ENCODE results near the gene DCANP1. TPM values are rescaled to one million over a fixed set of nuclear protein-coding genes. Genes with fewer than 3 reads are reported as not detected.

Gene DCANP1
- total and polyA plus RNA-seq, 3 donors from 2014 or later = not detected

DNA sequence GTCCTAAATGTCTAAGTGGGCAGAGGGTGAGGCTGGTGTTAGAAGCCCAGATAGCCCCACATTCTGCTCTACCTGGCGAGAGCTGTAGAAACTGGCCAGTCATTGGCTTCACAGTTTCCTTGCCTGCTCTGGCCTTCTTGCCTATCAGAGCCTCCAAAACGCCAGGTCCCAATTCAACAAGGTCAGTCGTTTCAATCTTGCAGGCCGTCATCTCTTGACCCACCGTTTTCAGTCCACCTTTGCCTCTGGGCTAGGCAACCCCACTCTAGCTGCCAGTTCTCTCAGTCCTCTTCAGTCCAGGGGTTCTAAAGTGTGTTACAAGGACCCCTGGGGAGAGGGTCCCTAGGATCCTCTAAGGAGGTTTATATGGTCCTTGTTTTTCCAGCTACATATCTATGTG, 25.0 kb upstream of the DCANP1 start:
- Histone ChIP-seq H3K4me1 (no peaks in the 10 kb centered on the region), H3K27me3 (no peaks in the 10 kb centered on the region), H3K9me3 (no peaks in the 10 kb centered on the region), H3K27ac (no peak overlapping the region), H3K36me3 (ENCODE audit: low read depth, missing control alignments) (no peaks in the 10 kb centered on the region), H3K4me3 (no peak overlapping the region)
- intact Hi-C loops (cut with DNase I; ENCODE audit: low total_unique reads) = no loop called here
- TF ChIP-seq POLR2A (IDR thresholded peaks at IDR 0.05) = no peak
- TF ChIP-seq, protein P1, sequence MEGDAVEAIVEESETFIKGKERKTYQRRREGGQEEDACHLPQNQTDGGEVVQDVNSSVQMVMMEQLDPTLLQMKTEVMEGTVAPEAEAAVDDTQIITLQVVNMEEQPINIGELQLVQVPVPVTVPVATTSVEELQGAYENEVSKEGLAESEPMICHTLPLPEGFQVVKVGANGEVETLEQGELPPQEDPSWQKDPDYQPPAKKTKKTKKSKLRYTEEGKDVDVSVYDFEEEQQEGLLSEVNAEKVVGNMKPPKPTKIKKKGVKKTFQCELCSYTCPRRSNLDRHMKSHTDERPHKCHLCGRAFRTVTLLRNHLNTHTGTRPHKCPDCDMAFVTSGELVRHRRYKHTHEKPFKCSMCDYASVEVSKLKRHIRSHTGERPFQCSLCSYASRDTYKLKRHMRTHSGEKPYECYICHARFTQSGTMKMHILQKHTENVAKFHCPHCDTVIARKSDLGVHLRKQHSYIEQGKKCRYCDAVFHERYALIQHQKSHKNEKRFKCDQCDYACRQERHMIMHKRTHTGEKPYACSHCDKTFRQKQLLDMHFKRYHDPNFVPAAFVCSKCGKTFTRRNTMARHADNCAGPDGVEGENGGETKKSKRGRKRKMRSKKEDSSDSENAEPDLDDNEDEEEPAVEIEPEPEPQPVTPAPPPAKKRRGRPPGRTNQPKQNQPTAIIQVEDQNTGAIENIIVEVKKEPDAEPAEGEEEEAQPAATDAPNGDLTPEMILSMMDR (IDR thresholded peaks at IDR 0.05) = no peak
- whole genome bisulfite sequencing, 2 donors = 89 to 90% methylated on average over 5 of the region's 5 CpGs
- DNase-seq = no peak

DNA sequence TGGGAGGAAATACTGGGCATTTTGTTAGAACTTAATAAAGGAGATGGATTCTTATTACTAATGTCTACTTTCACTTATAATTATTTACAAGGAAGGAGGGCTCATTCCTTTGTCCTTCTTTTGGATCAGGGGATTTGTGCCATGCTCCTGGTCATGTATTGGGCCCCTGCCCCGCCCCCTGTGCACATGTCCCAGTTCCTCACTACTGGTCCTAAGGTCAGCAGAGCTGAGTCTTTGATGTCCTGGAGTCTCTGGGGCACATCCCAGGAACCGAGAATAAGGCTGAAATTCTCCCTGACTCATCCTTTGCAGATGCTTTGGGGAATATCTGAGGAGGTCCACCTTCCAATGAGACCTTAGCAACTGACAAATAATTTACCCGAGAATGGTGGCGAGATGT, 24.6 kb upstream of the DCANP1 start:
- Histone ChIP-seq H3K9me3 (no peaks in the 10 kb centered on the region), H3K27me3 (no peaks in the 10 kb centered on the region), H3K4me1 (no peaks in the 10 kb centered on the region), H3K36me3 (ENCODE audit: low read depth, missing control alignments) (no peaks in the 10 kb centered on the region), H3K27ac (no peak overlapping the region), H3K4me3 (no peak overlapping the region)
- intact Hi-C loops (cut with DNase I; ENCODE audit: low total_unique reads) = no loop called here
- DNase-seq = no peak
- TF ChIP-seq POLR2A (IDR thresholded peaks at IDR 0.05) = no peak
- TF ChIP-seq, protein P1 (IDR thresholded peaks at IDR 0.05) = no peak
- 82 to 92% methylated on average over 3 to 4 of the region's 4 CpGs for WGBS, 2 donors

DNA sequence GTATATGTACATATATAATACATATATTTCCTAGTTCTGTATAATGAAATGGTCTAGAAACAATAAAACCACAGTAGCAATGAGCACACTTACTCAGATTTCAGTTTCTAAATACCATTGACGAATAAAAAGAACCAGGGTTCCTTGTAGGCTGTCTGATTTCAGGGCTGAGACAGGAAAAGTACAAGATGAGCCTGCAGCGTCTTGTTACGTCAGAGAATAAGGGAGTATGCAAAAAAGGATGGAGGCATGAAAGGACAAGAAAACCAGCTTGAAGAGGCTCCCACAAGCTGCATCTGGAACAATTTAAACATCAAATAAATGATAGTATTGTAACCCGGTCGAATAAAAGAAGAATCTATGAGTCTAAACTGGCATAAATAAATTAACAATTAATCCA, 22.8 kb upstream of the DCANP1 start:
- Histone ChIP-seq H3K27ac (no peak overlapping the region), H3K4me3 (no peak overlapping the region), H3K27me3 (no peaks in the 10 kb centered on the region), H3K4me1 (no peaks in the 10 kb centered on the region), H3K36me3 (ENCODE audit: low read depth, missing control alignments) (no peaks in the 10 kb centered on the region), H3K9me3 (no peaks in the 10 kb centered on the region)
- DNase-seq = no peak
- no peak for TF ChIP-seq POLR2A (IDR thresholded peaks at IDR 0.05)
- TF ChIP-seq, protein P1 (IDR thresholded peaks at IDR 0.05) = no peak
- whole genome bisulfite sequencing, 2 donors = 50 to 60% methylated on average over 5 of the region's 5 CpGs
- intact Hi-C loops (cut with DNase I; ENCODE audit: low total_unique reads) = loop anchor here (5.0 kb wide), 1 partner anchor 82 kb away; no protein-coding TSS in a partner anchor

DNA sequence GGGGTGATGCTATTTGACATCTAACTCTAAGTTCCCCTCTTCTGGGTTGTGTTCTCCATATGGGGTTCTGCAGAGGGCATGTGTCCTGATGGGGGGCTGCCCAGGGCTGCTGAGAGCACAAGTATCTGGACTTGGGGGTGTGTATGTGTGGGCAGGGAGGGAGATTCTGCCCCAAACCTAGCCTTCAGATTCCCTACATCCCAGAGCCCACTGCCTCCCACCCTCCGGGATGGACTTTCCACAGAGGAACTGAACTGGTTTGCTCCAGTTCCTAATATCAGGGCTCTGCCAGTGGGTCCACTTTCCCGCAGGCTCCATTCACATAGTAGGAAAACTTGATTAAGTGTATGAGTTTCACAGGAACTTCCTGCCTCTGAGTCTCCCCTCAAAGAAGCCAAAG, 21.4 kb upstream of the DCANP1 start:
- Histone ChIP-seq H3K9me3 (no peaks in the 10 kb centered on the region), H3K27ac (no peak overlapping the region), H3K27me3 (no peaks in the 10 kb centered on the region), H3K4me1 (no peaks in the 10 kb centered on the region), H3K36me3 (ENCODE audit: low read depth, missing control alignments) (no peaks in the 10 kb centered on the region), H3K4me3 (no peak overlapping the region)
- TF ChIP-seq, protein P1 (IDR thresholded peaks at IDR 0.05) = no peak
- TF ChIP-seq POLR2A (IDR thresholded peaks at IDR 0.05) = no peak
- intact Hi-C loops (cut with DNase I; ENCODE audit: low total_unique reads) = loop anchor here (5.0 kb wide), 1 partner anchor 84 kb away; no protein-coding TSS in a partner anchor
- 90 to 95% methylated on average over 2 of the region's 2 CpGs for WGBS, 2 donors
- no peak for DNase-seq

DNA sequence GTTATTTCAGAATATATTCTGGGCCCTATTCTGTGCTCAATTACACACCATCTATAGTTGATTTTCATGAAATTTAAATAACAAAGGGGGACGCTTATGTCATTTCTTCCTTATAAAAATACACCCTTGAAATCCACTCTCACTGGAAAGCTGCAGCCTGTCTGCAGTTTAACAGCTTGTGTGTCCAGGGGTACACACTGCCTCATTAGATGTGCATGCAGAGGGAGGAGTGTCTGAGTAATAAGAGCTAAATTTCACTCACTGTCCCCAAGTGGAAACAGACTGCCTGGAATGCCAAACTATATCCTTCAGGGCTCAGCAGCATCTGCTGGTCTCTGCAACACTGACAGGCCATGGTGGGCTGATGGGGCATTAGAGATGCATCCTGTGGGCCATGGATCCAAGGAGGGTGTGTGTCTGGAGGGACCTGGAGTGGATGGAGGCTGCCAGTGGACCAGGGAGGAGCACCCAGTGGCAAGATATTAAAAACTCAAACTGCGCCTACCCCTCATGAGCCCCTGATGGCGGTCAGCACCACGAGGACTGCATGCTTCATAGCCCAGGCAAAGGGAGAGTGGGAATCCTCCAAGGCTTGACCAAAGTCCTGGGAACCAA, 20.8 kb upstream of the DCANP1 start:
- Histone ChIP-seq H3K9me3 (no peaks in the 10 kb centered on the region), H3K4me1 (no peaks in the 10 kb centered on the region), H3K4me3 (no peak overlapping the region), H3K36me3 (ENCODE audit: low read depth, missing control alignments) (no peaks in the 10 kb centered on the region), H3K27me3 (no peaks in the 10 kb centered on the region), H3K27ac (no peak overlapping the region)
- TF ChIP-seq, protein P1 (IDR thresholded peaks at IDR 0.05) = no peak
- TF ChIP-seq POLR2A (IDR thresholded peaks at IDR 0.05) = no peak
- intact Hi-C loops (cut with DNase I; ENCODE audit: low total_unique reads) = loop anchor here (5.0 kb wide), 1 partner anchor 84 kb away; no protein-coding TSS in a partner anchor
- WGBS, 2 donors = 93% methylated on average over 4 of the region's 4 CpGs
- DNase-seq = no peak

All from testis (tissue), 3 donors.